Common myeloid progenitor, CD34-positive (primary cell): Measurements from ENCODE around the gene TSKU.

ENCODE experiments used
- CTCF ChIA-PET: fragments of 350-600 bp; sonication (Branson Sonifier 250); formaldehyde crosslinking; loops from one replicate; lab custom pipeline; 2021; ENCODE audit warnings: antibody characterized with exemption; lab: Charles Lee
- POLR2A ChIA-PET: fragments of 350-600 bp; sonication (Branson Sonifier 250); formaldehyde crosslinking; loops from one replicate; lab custom pipeline; 2021; ENCODE audit warnings: antibody characterized with exemption; lab: Charles Lee
- DNase-seq, 3 donors: peaks; one replicate each; pipeline versions ENCODE4 v3.0.0 to v3.0.0-alpha.2; 2013
- H3K27ac ChIP-seq, 2 experiments: 1 replicate in 1 of 2; 2 replicates in 1 of 2; pipeline ENCODE4 v1.7.0; 2013; ENCODE audit warnings: inconsistent platforms in 2 of 2, low read length in 2 of 2, mild to moderate bottlenecking in 2 of 2, low read depth in 1 of 2, moderate library complexity in 1 of 2; ENCODE audit not compliant: severe bottlenecking in 2 of 2, insufficient read depth in 1 of 2, poor library complexity in 1 of 2
- H3K27me3 ChIP-seq, 5 experiments: replicated peaks in 2 of 5; 1 replicate in 3 of 5; 2 replicates in 2 of 5; pipeline versions ENCODE4 v1.6.1 to v1.7.0; 2013; ENCODE audit warnings: low read length in 4 of 5, mild to moderate bottlenecking in 2 of 5, moderate library complexity in 2 of 5, inconsistent platforms in 1 of 5; ENCODE audit not compliant: insufficient read depth in 5 of 5, control insufficient read depth in 4 of 5
- H3K36me3 ChIP-seq, 4 experiments: 1 replicate in 2 of 4; 2 replicates in 2 of 4; pipeline versions ENCODE4 v1.6.1 to v1.7.0; 2013; ENCODE audit warnings: low read length in 3 of 4, control low read depth in 1 of 4, mild to moderate bottlenecking in 1 of 4; ENCODE audit not compliant: control insufficient read depth in 4 of 4, insufficient read depth in 4 of 4
- H3K4me1 ChIP-seq, 4 experiments: 1 replicate in 3 of 4; 2 replicates in 1 of 4; pipeline versions ENCODE4 v1.6.1 to v1.7.1; 2013; ENCODE audit warnings: low read length in 3 of 4, mild to moderate bottlenecking in 3 of 4, control low read depth in 1 of 4, inconsistent platforms in 1 of 4, moderate library complexity in 1 of 4; ENCODE audit not compliant: control insufficient read depth in 4 of 4, insufficient read depth in 4 of 4; ENCODE audit errors: control extremely low read depth in 1 of 4
- H3K4me3 ChIP-seq, 7 experiments: 1 replicate in 4 of 7; 2 replicates in 3 of 7; pipeline versions ENCODE4 v1.5.1 to v1.7.0; 2013; ENCODE audit warnings: mild to moderate bottlenecking in 7 of 7, low read length in 6 of 7, moderate library complexity in 6 of 7, inconsistent platforms in 2 of 7, low read depth in 2 of 7, control low read depth in 1 of 7; ENCODE audit not compliant: insufficient read depth in 4 of 7, control insufficient read depth in 1 of 7; ENCODE audit errors: extremely low read depth in 1 of 7
- H3K9me3 ChIP-seq, 5 experiments: 1 replicate in 4 of 5; 2 replicates in 1 of 5; pipeline versions ENCODE4 v1.6.1 to v1.7.1; 2013; ENCODE audit warnings: low read length in 4 of 5, mild to moderate bottlenecking in 2 of 5, inconsistent platforms in 1 of 5, low read depth in 1 of 5, moderate library complexity in 1 of 5; ENCODE audit not compliant: control insufficient read depth in 4 of 5, insufficient read depth in 2 of 5; ENCODE audit errors: control extremely low read depth in 1 of 5
- WGBS: methylation state at CpG from one replicate; pipeline ENCODE4 v1.1.5; 2013; ENCODE audit not compliant: insufficient coverage; 5-methylcytosine and 5-hydroxymethylcytosine counted together

The TSKU gene

GRCh38 chr11:76770642-76771445 lies 12.3 kb upstream of the TSKU start:
- Histone ChIP-seq H3K4me3 (no peak overlapping the region), H3K27ac (no peak overlapping the region), H3K4me1 (peaks cover 5 to 38% (median 30%) of the 10 kb centered on the region in 4 experiments), H3K27me3 (peaks cover 0 to 2% (median 0%) of the 10 kb centered on the region in 5 experiments), H3K36me3 (no peaks in the 10 kb centered on the region), H3K9me3 (peaks cover 0 to 6% (median 0%) of the 10 kb centered on the region in 5 experiments)
- CTCF ChIA-PET: interaction anchor here (0.9 to 2.2 kb wide), 5 partner anchors 8 to 149 kb away, joined by 3 to 9 read pairs (median 5); no protein-coding TSS in a partner anchor
- POLR2A ChIA-PET: no interaction called here
- 97% methylated on average over 5 of the region's 6 CpGs for WGBS
- DNase-seq: no peak

- ChIA-PET CTCF (interaction anchor here (1.3 to 1.7 kb wide), 2 partner anchors 10 to 148 kb away, joined by 3 to 5 read pairs; no protein-coding TSS in a partner anchor), POLR2A (no interaction called here)
- H3K4me1 ChIP-seq: peaks cover 5 to 38% (median 30%) of the 10 kb centered on the region in 4 experiments
- WGBS: 89% methylated on average over 6 of the region's 8 CpGs
- no peak overlapping the region for H3K4me3 ChIP-seq
- no peak overlapping the region for H3K27ac ChIP-seq
- H3K9me3 ChIP-seq: peaks cover 0 to 12% (median 2%) of the 10 kb centered on the region in 5 experiments
- DNase-seq: no peak
- no peaks in the 10 kb centered on the region for H3K36me3 ChIP-seq
- peaks cover 0 to 2% (median 0%) of the 10 kb centered on the region in 5 experiments for H3K27me3 ChIP-seq
Measured at GRCh38 chr11:76771446-76772099, 11.6 kb upstream of the TSKU start.

- H3K27me3 ChIP-seq: peaks cover 0 to 2% (median 0%) of the 10 kb centered on the region in 5 experiments
- no peaks in the 10 kb centered on the region for H3K36me3 ChIP-seq
- 77% methylated on average over 7 of the region's 7 CpGs for WGBS
- ChIA-PET POLR2A (no interaction called here), CTCF (interaction anchor here (1.7 kb wide), 1 partner anchor 9 kb away, joined by 5 read pairs; no protein-coding TSS in a partner anchor)
- DNase-seq: no peak
- H3K27ac ChIP-seq: no peak overlapping the region
- H3K4me1 ChIP-seq: peaks cover 5 to 36% (median 28%) of the 10 kb centered on the region in 4 experiments
- H3K4me3 ChIP-seq: no peak overlapping the region
- peaks cover 0 to 16% (median 6%) of the 10 kb centered on the region in 5 experiments for H3K9me3 ChIP-seq
Measured at GRCh38 chr11:76772100-76772782, 10.9 kb upstream of the TSKU start.

- no peak overlapping the region for H3K4me3 ChIP-seq
- H3K27ac ChIP-seq: no peak overlapping the region
- DNase-seq: no peak
- POLR2A ChIA-PET: no interaction called here
- peaks cover 0 to 2% (median 0%) of the 10 kb centered on the region in 5 experiments for H3K27me3 ChIP-seq
- CTCF ChIA-PET: interaction anchor here (1.7 kb wide), 1 partner anchor 8 kb away, joined by 5 read pairs; no protein-coding TSS in a partner anchor
- peaks cover 0 to 20% (median 8%) of the 10 kb centered on the region in 5 experiments for H3K9me3 ChIP-seq
- WGBS: 98% methylated on average over 5 of the region's 5 CpGs
- peaks cover 2 to 31% (median 23%) of the 10 kb centered on the region in 4 experiments for H3K4me1 ChIP-seq
- H3K36me3 ChIP-seq: no peaks in the 10 kb centered on the region
Measured at GRCh38 chr11:76772783-76773106, 10.4 kb upstream of the TSKU start.

- 100% methylated on average over 2 of the region's 2 CpGs for WGBS
- peaks cover 0 to 19% (median 11%) of the 10 kb centered on the region in 4 experiments for H3K4me1 ChIP-seq
- H3K27me3 ChIP-seq: peaks cover 0 to 7% (median 0%) of the 10 kb centered on the region in 5 experiments
- no peak for DNase-seq
- peaks cover 0 to 20% (median 8%) of the 10 kb centered on the region in 5 experiments for H3K9me3 ChIP-seq
- ChIA-PET CTCF (interaction anchor here (1.2 to 2.5 kb wide), 3 partner anchors 13 to 25 kb away, joined by 3 to 8 read pairs (median 7); no protein-coding TSS in a partner anchor), POLR2A (no interaction called here)
- no peak overlapping the region for H3K4me3 ChIP-seq
- no peak overlapping the region for H3K27ac ChIP-seq
- no peaks in the 10 kb centered on the region for H3K36me3 ChIP-seq
Measured at GRCh38 chr11:76773921-76774361, 9.2 kb upstream of the TSKU start.

GRCh38 chr11:76776472-76776871 lies 6.7 kb upstream of the TSKU start:
- POLR2A ChIA-PET: no interaction called here
- Histone ChIP-seq H3K9me3 (peaks cover 0 to 20% (median 8%) of the 10 kb centered on the region in 5 experiments), H3K4me1 (peaks cover 0 to 3% (median 0%) of the 10 kb centered on the region in 4 experiments), H3K27me3 (peaks cover 0 to 9% (median 0%) of the 10 kb centered on the region in 5 experiments), H3K36me3 (no peaks in the 10 kb centered on the region), H3K4me3 (no peak overlapping the region), H3K27ac (no peak overlapping the region)
- peak in 2 of 3 donors; percentile 11 to 22 for DNase-seq
- WGBS: 100% methylated on average over 1 of the region's 3 CpGs
- CTCF ChIA-PET: interaction anchor here (0.8 kb wide), 1 partner anchor 22 kb away, joined by 4 read pairs; no protein-coding TSS in a partner anchor
